Stimulated activated CD4-positive, alpha-beta T cell treated with anti-CD3 and anti-CD28 coated beads, Interleukin-4, amount 100 ng/mL, for 1 hour (primary cell): Measurements from ENCODE around the gene NUP153.
A peak's percentile ranks its signal among the peaks of the same experiment; 100 is the strongest.
"Not testable (repeated sequence)": the region's sequence is repeated elsewhere in the genome, so short reads cannot be mapped to it uniquely, and the experiment has no call there.

Experiments
- DNase-seq: peaks from one replicate; pipeline ENCODE4 v3.0.0-alpha.2; 2020

NUP153 gene

GRCh38 chr6:17599877-17600526 is 106.7 kb downstream of the NUP153 start, which contains the start of gene FAM8A1:
FAM8A1 (plus strand) TSS chr6:17600302; CDS start chr6:17600410, 108 bp downstream.
- DNase-seq: peak; percentile 97

- no peak for DNase-seq
Observed at GRCh38 chr6:17596085-17596484, 110.6 kb downstream of the NUP153 start.

GRCh38 chr6:17593246-17593645 is 113.5 kb downstream of the NUP153 start:
- no peak for DNase-seq

GRCh38 chr6:17591287-17591686 is 115.4 kb downstream of the NUP153 start:
- DNase-seq: no peak

GRCh38 chr6:17589406-17590096 is 117.2 kb downstream of the NUP153 start:
- DNase-seq: no peak

- no peak for DNase-seq
Observed at GRCh38 chr6:17588011-17588410, 118.7 kb downstream of the NUP153 start.

GRCh38 chr6:17586623-17587022 is 120.1 kb downstream of the NUP153 start:
- DNase-seq: not testable (repeated sequence)

GRCh38 chr6:17585766-17586490 is 120.8 kb downstream of the NUP153 start:
- DNase-seq: no peak

GRCh38 chr6:17584241-17584803 is 122.4 kb downstream of the NUP153 start:
- DNase-seq: no peak

GRCh38 chr6:17583811-17584210 is 122.9 kb downstream of the NUP153 start:
- DNase-seq: no peak

- not testable (repeated sequence) for DNase-seq
Observed at GRCh38 chr6:17581282-17581681, 125.4 kb downstream of the NUP153 start.

- peak; percentile 45 for DNase-seq
Observed at GRCh38 chr6:17580518-17581048, 126.1 kb downstream of the NUP153 start.

GRCh38 chr6:17577059-17577458 is 129.7 kb downstream of the NUP153 start:
- DNase-seq: no peak

GRCh38 chr6:17574866-17575560 is 131.7 kb downstream of the NUP153 start:
- DNase-seq: no peak

GRCh38 chr6:17565399-17565798 is 141.3 kb downstream of the NUP153 start:
- DNase-seq: no peak
